GM23338 (cell line): Measurements from ENCODE around the gene CTNNA2. TPM values are rescaled to one million over a fixed set of nuclear protein-coding genes. Genes with fewer than 3 reads are reported as not detected.

ENCODE experiments used
- ATAC-seq: fragments of 200-7000 bp; cut with Tn5 transposase; 3 replicates; pipeline ENCODE4 v1.9.1; 2020
- DNase-seq: peaks from one replicate; pipeline ENCODE4 v3.0.0-alpha.2; 2015; ENCODE audit warnings: low spot score
- H2AFZ ChIP-seq: fragments of 200-600 bp; sonication (generic); 2 replicates; pipeline ENCODE4 v1.8.0; 2016; ENCODE audit warnings: antibody characterized with exemption, mild to moderate bottlenecking, moderate library complexity
- H3F3A ChIP-seq: fragments of 200-600 bp; sonication (generic); replicated peaks from 2 replicates; pipeline ENCODE4 v1.8.0; 2017; ENCODE audit warnings: antibody characterized with exemption, mixed run types, low read depth
- H3K27ac ChIP-seq: fragments of 200-600 bp; sonication (generic); 2 replicates; pipeline ENCODE4 v1.6.1; 2016; ENCODE audit warnings: low read depth
- H3K27me3 ChIP-seq: fragments of 200-600 bp; sonication (generic); 2 replicates; pipeline ENCODE4 v1.8.0; 2016; ENCODE audit warnings: mild to moderate bottlenecking, mixed run types, moderate library complexity; ENCODE audit not compliant: insufficient read depth
- H3K36me3 ChIP-seq: fragments of 200-600 bp; sonication (generic); 2 replicates; pipeline ENCODE4 v1.8.0; 2016; ENCODE audit warnings: mild to moderate bottlenecking; ENCODE audit not compliant: insufficient read depth
- H3K4me1 ChIP-seq: fragments of 200-600 bp; sonication (generic); 2 replicates; pipeline ENCODE4 v1.8.0; 2016; ENCODE audit warnings: mild to moderate bottlenecking, moderate library complexity; ENCODE audit not compliant: insufficient read depth
- H3K4me2 ChIP-seq: fragments of 200-600 bp; sonication (generic); 2 replicates; pipeline ENCODE4 v1.7.1; 2017; ENCODE audit warnings: mixed run types
- H3K4me3 ChIP-seq: fragments of 200-600 bp; sonication (generic); 2 replicates; pipeline ENCODE4 v1.6.1; 2016; ENCODE audit warnings: mixed run types
- H3K79me2 ChIP-seq: fragments of 200-600 bp; sonication (generic); replicated peaks from 2 replicates; pipeline ENCODE4 v1.8.0; 2017; ENCODE audit warnings: mild to moderate bottlenecking; ENCODE audit not compliant: insufficient read depth
- H3K9me2 ChIP-seq: fragments of 200-600 bp; sonication (generic); 2 replicates; pipeline ENCODE4 v1.8.0; 2017; ENCODE audit not compliant: insufficient read depth
- H4K20me1 ChIP-seq: fragments of 200-600 bp; sonication (generic); replicated peaks from 2 replicates; pipeline ENCODE4 v1.8.0; 2017; ENCODE audit warnings: mild to moderate bottlenecking; ENCODE audit not compliant: insufficient read depth
- H3K27ac Mint-ChIP-seq: 2 replicates; pipeline ENCODE4 v1.8.0; 2020; ENCODE audit warnings: inconsistent platforms, mild to moderate bottlenecking, moderate library complexity, mixed read lengths
- H3K27me3 Mint-ChIP-seq: 3 replicates; pipeline ENCODE4 v1.8.0; 2022; ENCODE audit warnings: low read depth, mild to moderate bottlenecking, moderate library complexity, mixed read lengths, inconsistent platforms; ENCODE audit not compliant: insufficient read depth, poor library complexity
- H3K36me3 Mint-ChIP-seq: 3 replicates; pipeline ENCODE4 v1.8.0; 2021; ENCODE audit warnings: low read depth, mild to moderate bottlenecking, inconsistent platforms, moderate library complexity, mixed read lengths
- H3K4me1 Mint-ChIP-seq: 3 replicates; pipeline ENCODE4 v1.8.0; 2020; ENCODE audit warnings: mild to moderate bottlenecking, inconsistent platforms, mixed read lengths
- H3K4me3 Mint-ChIP-seq: 3 replicates; pipeline ENCODE4 v1.8.0; 2021; ENCODE audit warnings: moderate library complexity, mild to moderate bottlenecking, inconsistent platforms, mixed read lengths
- H3K9me3 Mint-ChIP-seq: 3 replicates; pipeline ENCODE4 v1.8.0; 2020; ENCODE audit warnings: moderate library complexity, mild to moderate bottlenecking, inconsistent platforms, mixed read lengths
- ETS1 ChIP-seq: IDR thresholded peaks from 2 replicates; pipeline ENCODE4 v1.6.1; 2016; ENCODE audit warnings: antibody characterized with exemption
- EZH2 ChIP-seq: fragments of 200-600 bp; sonication (generic); IDR thresholded peaks from one replicate; pipeline ENCODE4 v1.8.0; 2017; ENCODE audit warnings: antibody characterized with exemption, mild to moderate bottlenecking, low read depth; ENCODE audit not compliant: unreplicated experiment
- EZH2phosphoT487 ChIP-seq: fragments of 200-600 bp; sonication (generic); IDR thresholded peaks from one replicate; pipeline ENCODE4 v1.8.1; 2018; ENCODE audit warnings: antibody characterized with exemption; ENCODE audit not compliant: unreplicated experiment
- NANOG ChIP-seq: IDR thresholded peaks from 2 replicates; pipeline ENCODE4 v1.6.1; 2016; ENCODE audit warnings: antibody characterized with exemption, borderline replicate concordance
- REST ChIP-seq: IDR thresholded peaks from one replicate; pipeline ENCODE4 v1.6.1; 2018; ENCODE audit warnings: antibody characterized with exemption; ENCODE audit not compliant: unreplicated experiment
- STAT1 ChIP-seq: IDR thresholded peaks from one replicate; pipeline ENCODE4 v1.6.1; 2016; ENCODE audit warnings: antibody characterized with exemption; ENCODE audit not compliant: unreplicated experiment
- ZNF114 ChIP-seq: fragments of 250-450 bp; sonication (Bioruptor Pico); IDR thresholded peaks from 2 replicates; pipeline ENCODE4 v1.5.0; 2020; ENCODE audit warnings: mild to moderate bottlenecking, moderate library complexity
- ZNF331 ChIP-seq: fragments of 250-450 bp; sonication (Bioruptor Pico); IDR thresholded peaks from 2 replicates; pipeline ENCODE4 v1.5.0; 2020; ENCODE audit warnings: low read depth, mild to moderate bottlenecking, moderate library complexity
- ZNF462 ChIP-seq: fragments of 250-450 bp; sonication (Bioruptor Pico); IDR thresholded peaks from 2 replicates; pipeline ENCODE4 v1.5.0; 2020; ENCODE audit warnings: mild to moderate bottlenecking, moderate library complexity
- polyA plus RNA-seq: library from polyadenylated mRNA; unstranded; fragments of >200 nt; fragmentation: Nextera tagmentation; extraction: Ambion mirVana; gene quantifications from 2 replicates; pipeline ENCODE4 v1.2.1, GENCODE V29; 2016
- total RNA-seq: library from RNA; depleted of rRNA; stranded (reverse); fragments of >200 nt; shearing (Covaris generic); gene quantifications from 2 replicates; pipeline ENCODE4 v1.2.3, GENCODE V29; 2014

CTNNA2 gene
- total and polyA plus RNA-seq, 2 experiments from 2014 or later: 6.4 to 15.6 TPM

- no peak for TF ChIP-seq REST
- no peak for TF ChIP-seq NANOG
- no peak for TF ChIP-seq EZH2phosphoT487
Measured at GRCh38 chr2:80519121-80519643, 1006.3 kb downstream of the CTNNA2 start (continued).

GRCh38 chr2:80519699-80520291 lies 1006.9 kb downstream of the CTNNA2 start:
- Histone ChIP-seq H3K36me3 (no peaks in the 10 kb centered on the region), H3K79me2 (no peaks in the 10 kb centered on the region), H3K27ac (no peak overlapping the region), H4K20me1 (no peaks in the 10 kb centered on the region), H3K9me2 (peaks cover 13% of the 10 kb centered on the region; the same call in 1 of the 2 replicates), H3K4me1 (peaks cover 6% of the 10 kb centered on the region), H3F3A (no peaks in the 10 kb centered on the region), H2AFZ (no peak overlapping the region), H3K4me3 (no peak overlapping the region), H3K4me2 (no peak overlapping the region), H3K27me3 (no peaks in the 10 kb centered on the region)
- Mint-ChIP-seq H3K4me1 (peaks cover 3% of the 10 kb centered on the region; the same call in 1 of the 3 replicates), H3K4me3 (no peak overlapping the region), H3K27me3 (no peaks in the 10 kb centered on the region), H3K36me3 (no peaks in the 10 kb centered on the region), H3K27ac (no peak overlapping the region), H3K9me3 (no peaks in the 10 kb centered on the region)
- no peak for ATAC-seq
- no peak for DNase-seq
- TF ChIP-seq ETS1 (no peak), EZH2 (no peak), ZNF114 (CRISPR knock-in tag) (no peak), ZNF462 (CRISPR knock-in tag) (no peak), REST (no peak), STAT1 (no peak), NANOG (no peak), ZNF331 (no peak)
